Tibial nerve (tissue), 4 donors: Measurements from ENCODE around the gene VILL.

Experiments
- EP300 ChIP-seq, 2 donors: sonication (generic); formaldehyde crosslinking; IDR thresholded peaks; one replicate each; pipeline ENCODE4 v1.6.1; 2017; ENCODE audit warnings: antibody characterized with exemption in 2 of 2, mild to moderate bottlenecking in 1 of 2
- TF ChIP-seq, protein P1 (sequence below), 5 experiments: fragments of 200-600 bp in 3 of 5; fragments of 450-650 bp in 2 of 5; sonication (generic) in 3 of 5; IDR thresholded peaks; one replicate each; pipeline ENCODE4 v1.5.1; 2016 to 2019; ENCODE audit warnings: antibody characterized with exemption in 5 of 5, mild to moderate bottlenecking in 3 of 5, moderate library complexity in 2 of 5

DNA sequence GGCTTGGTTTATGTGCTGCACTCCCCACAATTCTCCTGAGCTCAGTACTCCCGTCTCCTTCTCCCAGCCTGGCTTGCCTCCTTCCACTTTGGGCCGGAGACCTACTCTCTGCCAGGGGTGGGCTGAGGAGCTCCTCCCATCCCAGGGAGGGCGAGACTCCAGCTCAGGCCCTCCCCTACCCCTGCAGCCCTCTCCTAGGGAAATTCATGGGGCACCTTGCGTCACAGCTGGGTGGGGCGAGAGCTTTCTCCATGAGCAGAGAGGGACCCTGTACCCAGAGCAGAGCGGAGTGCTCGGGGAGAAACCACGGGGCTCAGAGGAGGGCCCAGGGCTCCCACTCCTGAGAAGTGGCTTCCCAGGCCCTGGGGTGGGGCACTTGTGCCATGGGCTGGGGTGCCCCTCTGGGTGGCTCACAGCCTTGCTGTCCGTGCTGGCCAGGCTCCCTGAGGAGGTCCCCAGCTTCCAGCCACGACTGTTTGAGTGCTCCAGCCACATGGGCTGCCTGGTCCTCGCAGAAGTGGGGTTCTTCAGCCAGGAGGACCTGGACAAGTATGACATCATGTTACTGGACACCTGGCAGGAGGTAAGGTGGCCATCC, 13.3 kb downstream of the VILL start:
- no peak for TF ChIP-seq EP300 (IDR thresholded peaks at IDR 0.05)
- TF ChIP-seq, protein P1, sequence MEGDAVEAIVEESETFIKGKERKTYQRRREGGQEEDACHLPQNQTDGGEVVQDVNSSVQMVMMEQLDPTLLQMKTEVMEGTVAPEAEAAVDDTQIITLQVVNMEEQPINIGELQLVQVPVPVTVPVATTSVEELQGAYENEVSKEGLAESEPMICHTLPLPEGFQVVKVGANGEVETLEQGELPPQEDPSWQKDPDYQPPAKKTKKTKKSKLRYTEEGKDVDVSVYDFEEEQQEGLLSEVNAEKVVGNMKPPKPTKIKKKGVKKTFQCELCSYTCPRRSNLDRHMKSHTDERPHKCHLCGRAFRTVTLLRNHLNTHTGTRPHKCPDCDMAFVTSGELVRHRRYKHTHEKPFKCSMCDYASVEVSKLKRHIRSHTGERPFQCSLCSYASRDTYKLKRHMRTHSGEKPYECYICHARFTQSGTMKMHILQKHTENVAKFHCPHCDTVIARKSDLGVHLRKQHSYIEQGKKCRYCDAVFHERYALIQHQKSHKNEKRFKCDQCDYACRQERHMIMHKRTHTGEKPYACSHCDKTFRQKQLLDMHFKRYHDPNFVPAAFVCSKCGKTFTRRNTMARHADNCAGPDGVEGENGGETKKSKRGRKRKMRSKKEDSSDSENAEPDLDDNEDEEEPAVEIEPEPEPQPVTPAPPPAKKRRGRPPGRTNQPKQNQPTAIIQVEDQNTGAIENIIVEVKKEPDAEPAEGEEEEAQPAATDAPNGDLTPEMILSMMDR (IDR thresholded peaks at IDR 0.05), result no peak
